ENCODE results near the gene MYD88.

The MYD88 gene

DNA sequence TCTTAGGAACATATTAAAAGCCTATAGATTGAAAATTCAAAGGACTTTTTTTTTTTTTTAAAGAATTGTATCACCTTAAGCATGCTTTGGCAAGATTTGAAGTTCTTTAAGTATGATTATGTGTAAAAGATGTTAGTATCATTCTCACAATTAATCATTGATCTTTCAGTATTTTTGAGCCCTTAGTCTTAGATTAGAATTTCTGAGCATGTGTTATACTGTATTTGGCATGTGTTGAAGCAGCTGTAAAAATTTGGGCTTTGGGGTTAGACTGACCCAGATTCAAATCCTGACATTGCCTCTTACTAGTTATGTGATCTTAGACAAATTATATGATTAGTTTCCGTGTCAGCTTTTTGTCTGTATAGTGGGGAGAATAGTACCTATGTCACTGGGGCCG, 33.2 kb downstream of the MYD88 start:
- TF ChIP-seq REST (IDR thresholded peaks at IDR 0.05; ENCODE audit: low read depth): no peak
- TF ChIP-seq NFIC (IDR thresholded peaks at IDR 0.05): no peak
- no peak for TF ChIP-seq YY1 (IDR thresholded peaks at IDR 0.05; ENCODE audit: low read depth)

DNA sequence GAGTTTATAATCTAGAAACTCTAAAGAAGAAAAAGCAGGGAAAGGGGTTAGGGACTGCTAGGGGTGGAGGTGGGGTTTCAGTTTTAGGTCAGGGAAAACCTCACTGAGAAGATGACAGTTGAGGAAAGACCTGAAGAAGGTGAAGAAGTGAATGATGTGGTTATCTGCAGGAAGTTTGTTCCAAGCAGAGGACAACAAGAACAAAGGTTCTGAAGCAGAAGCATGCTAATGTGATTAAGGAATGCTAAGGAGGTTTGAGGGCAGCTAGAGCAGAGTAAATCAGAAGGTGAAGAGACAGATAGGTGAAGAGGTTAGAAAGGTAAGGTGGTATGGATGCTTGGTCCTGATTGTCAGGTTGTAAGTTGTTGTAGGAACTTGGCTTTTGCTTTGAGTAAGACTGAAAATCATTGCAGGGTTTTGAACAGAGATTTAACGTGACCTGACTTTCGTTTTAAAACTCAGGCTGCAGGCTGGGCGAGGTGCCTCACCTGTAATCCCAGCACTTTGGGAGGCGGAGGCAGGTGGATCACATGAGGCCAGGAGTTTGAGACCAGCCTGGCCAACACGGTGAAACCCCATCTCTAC, 35.5 kb downstream of the MYD88 start:
- TF ChIP-seq TCF12 (IDR thresholded peaks at IDR 0.05; ENCODE audit: low read depth): no peak
- no peak for TF ChIP-seq YY1 (IDR thresholded peaks at IDR 0.05; ENCODE audit: low read depth)
- TF ChIP-seq RAD21 (IDR thresholded peaks at IDR 0.05; ENCODE audit: low read depth): no peak
- TF ChIP-seq TAF1 (IDR thresholded peaks at IDR 0.05; ENCODE audit: low read depth): no peak
- no peak for TF ChIP-seq EP300 (IDR thresholded peaks at IDR 0.05; ENCODE audit: borderline replicate concordance)
- no peak for TF ChIP-seq CREB1 (IDR thresholded peaks at IDR 0.05; ENCODE audit: low read depth)
- TF ChIP-seq REST (IDR thresholded peaks at IDR 0.05; ENCODE audit: low read depth): no peak
- TF ChIP-seq, protein P1, sequence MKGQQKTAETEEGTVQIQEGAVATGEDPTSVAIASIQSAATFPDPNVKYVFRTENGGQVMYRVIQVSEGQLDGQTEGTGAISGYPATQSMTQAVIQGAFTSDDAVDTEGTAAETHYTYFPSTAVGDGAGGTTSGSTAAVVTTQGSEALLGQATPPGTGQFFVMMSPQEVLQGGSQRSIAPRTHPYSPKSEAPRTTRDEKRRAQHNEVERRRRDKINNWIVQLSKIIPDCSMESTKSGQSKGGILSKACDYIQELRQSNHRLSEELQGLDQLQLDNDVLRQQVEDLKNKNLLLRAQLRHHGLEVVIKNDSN (IDR thresholded peaks at IDR 0.05): no peak
- no peak for TF ChIP-seq NFIC (IDR thresholded peaks at IDR 0.05)
- no peak for TF ChIP-seq FOXM1 (IDR thresholded peaks at IDR 0.05; ENCODE audit: borderline replicate concordance, low read depth)

GRCh38 chr3:38177181-38177580, 38.7 kb downstream of the MYD88 start:
- TF ChIP-seq FOXM1 (IDR thresholded peaks at IDR 0.05; ENCODE audit: borderline replicate concordance, low read depth) (no peak), ZBTB7A (IDR thresholded peaks at IDR 0.05; ENCODE audit: low read depth) (no peak)

DNA sequence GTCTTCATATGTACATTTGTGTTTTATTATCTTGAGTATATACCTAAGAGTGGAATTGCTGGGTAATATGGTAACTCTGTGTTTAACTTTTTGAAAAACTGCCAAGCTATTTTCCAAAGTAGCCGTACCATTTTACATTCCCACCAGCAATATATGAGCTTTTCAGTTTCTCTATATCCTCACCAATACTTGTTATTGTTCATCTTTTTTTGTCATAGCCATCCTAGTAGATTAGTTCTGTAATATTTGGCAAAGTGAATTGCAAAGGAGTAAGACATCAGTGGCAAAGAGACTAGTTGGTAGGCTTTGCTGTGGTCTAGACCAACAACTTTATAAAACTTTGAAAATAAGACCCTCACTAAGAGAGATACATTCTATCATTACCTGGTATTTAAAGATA, 48.3 kb downstream of the MYD88 start:
- TF ChIP-seq TCF12 (IDR thresholded peaks at IDR 0.05; ENCODE audit: low read depth) (no peak), ZBTB7A (IDR thresholded peaks at IDR 0.05; ENCODE audit: low read depth) (no peak), CREB1 (IDR thresholded peaks at IDR 0.05; ENCODE audit: low read depth) (no peak), NFIC (IDR thresholded peaks at IDR 0.05) (no peak), EGR1 (IDR thresholded peaks at IDR 0.05) (no peak), FOXM1 (IDR thresholded peaks at IDR 0.05; ENCODE audit: borderline replicate concordance, low read depth) (no peak), RAD21 (IDR thresholded peaks at IDR 0.05; ENCODE audit: low read depth) (no peak), YY1 (IDR thresholded peaks at IDR 0.05; ENCODE audit: low read depth) (no peak), EP300 (IDR thresholded peaks at IDR 0.05; ENCODE audit: borderline replicate concordance) (no peak), TAF1 (IDR thresholded peaks at IDR 0.05; ENCODE audit: low read depth) (no peak), TEAD4 (IDR thresholded peaks at IDR 0.05) (no peak), CEBPB (IDR thresholded peaks at IDR 0.05) (no peak), REST (IDR thresholded peaks at IDR 0.05; ENCODE audit: low read depth) (no peak)
- TF ChIP-seq, protein P1 (IDR thresholded peaks at IDR 0.05): no peak
- TF ChIP-seq, protein P2, sequence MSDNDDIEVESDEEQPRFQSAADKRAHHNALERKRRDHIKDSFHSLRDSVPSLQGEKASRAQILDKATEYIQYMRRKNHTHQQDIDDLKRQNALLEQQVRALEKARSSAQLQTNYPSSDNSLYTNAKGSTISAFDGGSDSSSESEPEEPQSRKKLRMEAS (IDR thresholded peaks at IDR 0.05): no peak

DNA sequence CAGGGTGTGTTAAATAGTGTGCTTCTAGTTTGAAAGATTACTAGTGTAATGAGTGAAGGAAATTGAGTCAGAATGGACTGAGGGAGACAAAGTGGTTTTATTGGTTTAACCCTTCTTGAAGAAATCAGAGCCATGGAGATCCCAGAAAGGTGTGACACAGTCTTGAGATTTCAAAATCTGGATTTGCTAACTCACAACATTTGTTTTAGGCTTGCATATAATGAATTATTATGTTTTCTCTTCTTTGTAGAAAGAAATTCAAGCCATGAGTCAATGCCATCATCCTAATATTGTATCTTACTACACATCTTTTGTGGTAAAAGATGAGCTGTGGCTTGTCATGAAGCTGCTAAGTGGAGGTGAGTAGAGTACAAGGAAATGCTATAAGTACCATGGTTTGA, 52.0 kb downstream of the MYD88 start:
- no peak for TF ChIP-seq RAD21 (IDR thresholded peaks at IDR 0.05; ENCODE audit: low read depth)
- TF ChIP-seq CREB1 (IDR thresholded peaks at IDR 0.05; ENCODE audit: low read depth): no peak
- no peak for TF ChIP-seq YY1 (IDR thresholded peaks at IDR 0.05; ENCODE audit: low read depth)
- no peak for TF ChIP-seq FOXM1 (IDR thresholded peaks at IDR 0.05; ENCODE audit: borderline replicate concordance, low read depth)
- no peak for TF ChIP-seq CEBPB (IDR thresholded peaks at IDR 0.05)
- TF ChIP-seq TEAD4 (IDR thresholded peaks at IDR 0.05): no peak
- no peak for TF ChIP-seq ZBTB7A (IDR thresholded peaks at IDR 0.05; ENCODE audit: low read depth)
- TF ChIP-seq TAF1 (IDR thresholded peaks at IDR 0.05; ENCODE audit: low read depth): no peak
- no peak for TF ChIP-seq REST (IDR thresholded peaks at IDR 0.05; ENCODE audit: low read depth)
- no peak for TF ChIP-seq EP300 (IDR thresholded peaks at IDR 0.05; ENCODE audit: borderline replicate concordance)
